ENCODE measurements around the gene GAB4.

The GAB4 gene

GRCh38 chr22:16987822-16988221 is 20.2 kb downstream of the GAB4 start:
- no peak for DNase-seq (ENCODE audit: low read depth)

- DNase-seq (ENCODE audit: low read depth) = no peak
These were observed 32.7 kb downstream of the GAB4 start for GRCh38 chr22:16975155-16975885.

- no peak for DNase-seq (ENCODE audit: low read depth)
These were observed 33.5 kb downstream of the GAB4 start for GRCh38 chr22:16974298-16975084.

DNA sequence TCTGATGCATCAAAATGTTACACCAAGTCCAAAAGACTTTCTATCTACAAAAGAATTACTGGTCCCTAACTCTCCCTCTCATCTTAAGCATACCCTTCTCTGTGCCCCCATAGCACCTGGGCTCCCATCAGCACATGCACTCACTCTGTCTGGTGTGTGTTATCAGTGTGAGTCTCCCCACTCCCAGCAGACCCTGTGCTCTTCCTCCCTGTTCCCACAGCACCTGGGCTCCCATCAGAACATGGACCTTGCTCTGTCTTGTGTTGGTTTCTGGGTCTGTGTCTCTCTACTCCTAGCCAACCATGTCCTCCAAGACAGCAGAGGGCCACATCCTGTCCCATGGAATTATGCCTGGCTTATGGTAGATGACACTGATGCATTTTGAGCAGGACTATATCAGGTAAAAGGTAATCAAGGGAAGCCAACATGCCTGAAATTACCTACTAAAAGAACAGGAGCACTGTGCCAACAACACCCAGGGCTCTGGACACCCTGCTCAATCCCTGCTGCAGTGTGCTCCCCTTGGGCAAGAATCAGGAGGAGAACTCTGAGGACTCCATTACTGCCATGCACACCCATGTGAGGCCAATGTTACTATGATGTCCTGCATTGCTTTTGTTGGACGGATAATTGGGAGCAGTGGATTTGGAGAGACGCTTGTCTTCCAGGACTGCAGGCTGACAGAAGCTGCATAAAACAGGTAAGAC is 34.3 kb downstream of the GAB4 start:
- DNase-seq (ENCODE audit: low read depth) = no peak

DNA sequence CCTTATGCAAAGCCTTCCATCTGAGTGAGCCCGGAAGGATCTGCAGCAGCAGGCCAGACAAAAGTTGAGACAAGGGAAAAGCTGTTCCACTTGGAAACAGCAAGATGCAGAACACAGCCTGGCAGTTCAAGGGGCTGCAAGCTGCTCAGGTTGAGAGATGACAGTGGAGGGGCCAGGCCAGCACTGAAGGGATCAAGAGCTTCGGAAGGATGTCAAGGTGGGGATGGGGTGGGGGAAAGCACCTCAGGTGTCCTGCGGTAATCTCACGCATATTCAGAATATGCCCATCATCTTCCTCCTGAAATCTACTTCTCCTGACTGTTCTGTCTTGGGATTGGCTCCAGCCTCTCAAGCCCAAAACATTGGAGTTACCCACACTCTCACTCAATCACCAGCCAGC is 35.7 kb downstream of the GAB4 start:
- no peak for DNase-seq (ENCODE audit: low read depth)

- DNase-seq (ENCODE audit: low read depth) = no peak
These were observed 37.6 kb downstream of the GAB4 start for GRCh38 chr22:16970446-16970845.

DNA sequence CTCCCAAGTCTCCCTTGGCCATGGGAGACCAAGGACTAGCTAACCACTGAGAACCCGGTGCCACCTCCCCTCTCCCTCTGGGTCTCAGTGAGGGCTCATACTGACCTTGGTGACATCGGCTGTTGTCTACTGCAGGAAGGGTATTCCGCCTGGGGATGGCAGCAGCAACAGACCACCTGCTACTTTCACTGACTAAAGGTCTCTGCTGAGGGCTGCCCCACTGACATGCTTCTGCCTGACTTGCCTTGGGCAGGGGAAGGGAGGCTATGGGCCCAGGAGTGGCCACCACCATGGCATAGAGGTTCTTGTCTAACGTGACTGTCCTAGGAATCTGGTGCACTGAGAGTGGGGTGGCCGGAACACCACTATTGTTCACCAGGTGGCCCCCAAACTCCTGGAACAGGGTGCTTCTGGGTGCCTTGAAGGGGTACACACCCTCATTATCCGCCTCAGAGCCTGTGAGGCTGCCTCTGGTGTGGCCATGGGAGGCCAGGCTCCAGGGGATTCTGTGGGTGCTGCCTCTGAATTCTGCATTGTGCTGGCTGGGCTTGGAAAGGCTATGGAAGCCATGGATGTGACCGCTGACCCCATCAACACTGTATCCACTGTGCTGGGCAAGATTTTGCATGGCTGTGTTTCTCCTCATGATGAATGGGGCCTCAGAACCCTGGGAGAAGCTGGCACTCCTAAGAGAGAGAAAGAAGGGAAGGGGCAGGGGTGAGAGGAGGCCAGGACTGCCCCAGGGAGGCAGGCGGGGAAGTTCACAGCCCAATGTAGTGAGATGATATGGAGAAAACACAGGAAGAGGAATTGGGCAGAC is 38.3 kb downstream of the GAB4 start:
- no peak for DNase-seq (ENCODE audit: low read depth)

DNA sequence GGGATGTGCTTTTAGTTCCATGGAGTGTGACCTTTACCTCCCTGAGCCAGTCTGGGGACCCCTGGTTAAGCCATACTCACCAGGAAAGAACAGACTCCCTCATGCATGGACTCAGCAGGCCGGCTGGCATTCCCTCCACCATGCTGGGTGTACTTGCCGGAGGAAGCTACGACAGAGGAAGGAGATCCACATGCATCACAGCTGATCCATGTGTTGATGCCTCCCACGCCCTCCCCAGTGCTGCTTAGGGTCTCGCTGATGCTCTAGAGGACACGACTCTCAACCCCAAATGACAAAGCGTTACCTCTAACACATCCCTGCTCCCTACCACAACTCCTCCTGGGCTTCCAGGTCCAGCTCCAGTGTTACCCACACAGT is 39.8 kb downstream of the GAB4 start:
- DNase-seq (ENCODE audit: low read depth) = no peak

- DNase-seq (ENCODE audit: low read depth) = no peak
These were observed 40.4 kb downstream of the GAB4 start for GRCh38 chr22:16967453-16968217.

DNA sequence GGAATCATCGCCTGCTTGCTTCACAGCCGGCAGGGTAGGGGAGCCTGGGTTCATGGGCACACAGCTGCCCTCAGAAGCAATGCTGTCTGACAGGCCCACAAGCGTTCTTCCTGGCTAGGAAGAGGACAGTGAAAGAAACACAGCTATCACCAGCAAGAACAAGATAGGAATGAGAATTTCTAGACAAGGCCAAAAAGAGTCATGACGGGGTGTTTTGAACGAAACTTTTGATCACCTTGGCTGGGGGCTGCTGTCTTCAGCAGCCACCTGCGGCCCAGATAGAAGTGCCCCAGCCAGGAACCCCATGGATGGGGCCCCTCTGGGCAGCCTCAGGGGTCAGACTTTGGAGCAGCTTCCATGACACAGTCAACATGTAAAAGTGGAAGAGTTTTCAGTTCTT is 41.8 kb downstream of the GAB4 start:
- DNase-seq (ENCODE audit: low read depth) = no peak

GRCh38 chr22:16965560-16965959 is 42.5 kb downstream of the GAB4 start:
- DNase-seq (ENCODE audit: low read depth) = no peak

- no peak for DNase-seq (ENCODE audit: low read depth)
These were observed 42.9 kb downstream of the GAB4 start for GRCh38 chr22:16965083-16965482.

DNA sequence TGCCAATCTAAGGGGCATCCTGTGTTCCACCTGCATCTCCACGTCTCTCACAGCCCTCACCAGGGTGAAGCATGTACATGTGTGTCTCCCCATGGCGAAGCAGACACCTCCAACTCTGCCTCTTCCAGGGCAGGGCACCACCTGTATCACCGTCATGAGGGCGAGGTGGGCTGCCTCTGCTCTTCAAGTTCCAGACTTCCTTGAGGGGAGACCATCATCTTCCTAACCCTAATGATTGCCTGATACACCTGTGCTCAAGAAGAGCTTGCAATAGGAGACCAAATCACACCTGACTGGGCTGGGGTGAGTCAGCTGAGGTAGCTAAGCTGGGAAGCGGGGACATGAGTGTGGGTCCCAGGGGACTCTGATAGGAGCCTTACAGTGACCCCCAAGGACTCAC is 43.7 kb downstream of the GAB4 start:
- no peak for DNase-seq (ENCODE audit: low read depth)

- DNase-seq (ENCODE audit: low read depth) = no peak
These were observed 44.7 kb downstream of the GAB4 start for GRCh38 chr22:16963189-16963945.

DNA sequence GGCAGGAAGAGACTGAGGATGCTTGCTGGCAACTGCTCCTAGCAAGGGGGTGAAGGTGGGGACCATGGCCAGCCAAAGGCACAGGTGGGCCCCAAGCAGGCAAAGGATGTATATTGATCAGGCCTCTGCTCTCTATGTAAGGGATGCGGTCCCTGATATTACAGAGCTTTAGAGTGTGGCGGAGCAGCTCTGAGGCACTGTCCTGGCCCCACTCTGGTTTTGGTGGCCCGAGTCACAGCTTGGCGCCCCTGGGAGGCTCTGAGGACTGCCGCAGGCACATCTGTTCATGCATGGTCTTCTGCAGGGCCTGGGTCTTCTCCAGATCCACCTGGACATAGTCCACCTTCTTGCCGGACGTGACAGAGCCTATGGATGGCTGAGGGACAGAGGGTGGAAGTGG is 45.5 kb downstream of the GAB4 start:
- DNase-seq (ENCODE audit: low read depth) = no peak

- no peak for DNase-seq (ENCODE audit: low read depth)
These were observed 46.4 kb downstream of the GAB4 start for GRCh38 chr22:16961477-16962186.

- no peak for DNase-seq (ENCODE audit: low read depth)
These were observed 47.2 kb downstream of the GAB4 start for GRCh38 chr22:16960884-16961249.

- DNase-seq (ENCODE audit: low read depth) = no peak
These were observed 47.7 kb downstream of the GAB4 start for GRCh38 chr22:16960220-16960883.

DNA sequence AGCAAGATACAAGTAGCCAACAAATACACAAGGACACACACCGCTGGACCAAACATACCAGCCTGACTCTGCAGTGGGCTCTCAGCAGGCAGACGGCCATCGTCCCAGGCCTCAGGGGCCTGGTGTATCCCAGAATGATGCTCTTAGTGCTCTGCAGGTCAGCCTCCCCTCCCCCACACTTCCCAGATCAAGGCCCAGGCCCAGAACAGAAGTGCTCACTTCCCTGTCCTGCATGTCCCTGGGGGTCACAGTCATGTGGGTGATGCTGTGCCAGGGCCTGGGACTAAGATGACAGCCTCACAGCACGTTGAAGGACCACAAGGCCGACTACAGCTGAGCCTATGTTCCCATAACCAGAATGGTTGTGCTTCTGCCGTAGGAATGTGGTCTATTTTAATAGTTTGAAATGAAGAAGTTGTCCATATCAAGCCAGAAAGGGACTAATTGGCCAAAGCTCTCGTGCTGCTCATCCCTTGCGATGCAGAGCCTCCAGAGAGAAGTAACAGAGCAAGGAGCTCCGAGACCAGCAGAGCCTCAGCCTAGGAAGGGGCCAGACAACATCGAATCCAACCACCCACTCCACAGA is 48.6 kb downstream of the GAB4 start:
- no peak for DNase-seq (ENCODE audit: low read depth)
